Measurements from ENCODE around the gene SLC6A20.
"Not testable (repeated sequence)": the region's sequence is repeated elsewhere in the genome, so short reads cannot be mapped to it uniquely, and the experiment has no call there.

Gene SLC6A20

DNA sequence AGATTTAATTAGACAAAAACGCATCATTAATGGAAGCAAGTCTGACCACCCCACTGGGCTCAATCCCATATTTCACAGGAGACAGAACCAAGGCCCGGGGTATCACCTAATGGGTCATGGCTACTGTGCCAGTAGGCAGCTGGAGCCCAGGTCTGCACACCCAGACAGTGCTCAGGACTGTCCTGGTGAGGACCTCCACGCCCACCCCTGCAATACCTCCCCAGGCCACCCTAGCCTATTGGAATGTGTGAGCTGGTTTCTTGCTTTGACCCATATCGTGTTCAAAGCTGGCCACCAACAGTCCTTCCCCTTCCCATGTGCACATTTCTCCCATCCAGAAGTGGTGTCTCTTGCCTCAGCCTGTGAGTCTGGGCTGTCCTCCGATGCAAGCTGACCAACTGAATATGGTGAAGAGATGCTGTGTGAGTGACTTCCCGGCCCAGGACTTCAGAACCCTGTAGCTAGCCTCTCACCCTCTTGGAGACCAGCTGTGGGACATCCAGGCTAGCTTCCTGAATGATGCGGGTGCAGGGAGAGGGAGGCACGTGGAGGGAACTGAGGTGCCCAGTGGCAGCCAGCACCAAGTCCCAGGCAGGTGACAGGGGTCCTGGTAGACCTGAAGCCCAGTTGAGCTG lies 19.1 kb downstream of the SLC6A20 start:
- DNase-seq = no peak

DNA sequence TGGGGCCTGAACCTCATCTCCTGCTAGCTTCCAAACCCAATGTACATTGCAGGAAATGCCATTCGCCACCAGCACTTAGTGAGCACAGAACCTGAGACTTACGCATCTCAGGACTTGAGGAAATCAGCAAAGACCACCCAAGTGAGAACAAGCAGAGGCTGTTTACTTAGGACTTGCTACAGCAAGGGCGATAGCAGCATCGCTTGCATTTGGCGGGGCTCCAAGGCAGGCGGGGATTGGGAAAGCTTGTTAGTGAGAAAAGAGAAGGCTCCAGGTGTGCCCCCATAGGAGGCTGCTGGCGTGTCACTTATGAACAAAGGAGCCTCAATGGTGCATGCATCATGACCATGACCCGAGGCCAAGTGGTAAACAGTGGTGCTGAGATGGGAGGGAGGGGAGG lies 19.7 kb downstream of the SLC6A20 start:
- no peak for DNase-seq

DNA sequence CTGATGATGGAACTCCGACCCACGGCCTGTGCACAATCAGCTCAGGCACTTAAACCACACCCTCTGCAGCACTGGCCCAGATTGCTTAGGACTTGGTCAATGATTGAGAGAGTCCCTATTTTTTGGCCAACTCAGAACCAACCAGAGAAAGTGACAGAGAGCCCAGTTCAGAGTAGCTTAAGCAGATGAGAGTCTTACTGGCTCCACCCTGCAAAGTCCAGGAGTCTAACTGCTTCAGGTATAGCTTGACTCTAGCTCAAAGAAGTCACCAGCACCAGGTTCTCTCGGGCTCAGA lies 20.1 kb downstream of the SLC6A20 start:
- DNase-seq = no peak

DNA sequence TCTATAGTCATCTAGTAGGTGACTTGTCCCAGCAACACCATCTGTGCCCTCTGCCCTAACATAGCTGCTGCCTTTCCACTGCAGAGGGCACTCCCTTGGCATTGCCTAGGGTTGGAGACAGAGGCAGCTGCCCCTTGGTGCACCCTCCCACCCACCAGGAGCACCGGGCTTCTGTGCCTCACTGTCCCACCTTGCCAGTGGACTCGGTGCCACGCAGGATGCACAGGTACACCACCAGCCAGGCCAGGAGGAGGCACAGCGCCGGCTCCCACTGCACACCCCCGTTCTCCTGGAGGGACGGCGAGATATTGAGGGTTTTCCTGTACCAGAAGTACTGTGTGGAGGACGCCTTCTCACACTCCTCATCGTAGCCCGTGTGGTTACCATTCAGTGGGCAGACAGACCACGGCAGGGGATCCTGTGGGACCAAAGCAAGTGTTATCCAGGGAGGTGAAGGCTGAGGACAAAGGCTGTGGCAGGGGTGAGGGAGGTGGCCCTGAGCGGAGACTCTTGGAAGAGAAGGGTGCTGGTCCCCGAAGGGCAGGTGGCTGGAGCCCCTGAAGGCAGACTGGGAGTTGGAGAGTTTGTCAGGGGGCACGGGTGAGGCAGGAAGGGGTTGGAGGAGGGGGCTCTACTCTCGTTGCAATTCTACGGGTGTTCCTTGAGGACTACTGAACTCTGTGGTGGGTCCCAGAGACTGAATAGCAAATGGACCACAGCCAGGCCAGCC lies 20.6 kb downstream of the SLC6A20 start:
- no peak for DNase-seq

DNA sequence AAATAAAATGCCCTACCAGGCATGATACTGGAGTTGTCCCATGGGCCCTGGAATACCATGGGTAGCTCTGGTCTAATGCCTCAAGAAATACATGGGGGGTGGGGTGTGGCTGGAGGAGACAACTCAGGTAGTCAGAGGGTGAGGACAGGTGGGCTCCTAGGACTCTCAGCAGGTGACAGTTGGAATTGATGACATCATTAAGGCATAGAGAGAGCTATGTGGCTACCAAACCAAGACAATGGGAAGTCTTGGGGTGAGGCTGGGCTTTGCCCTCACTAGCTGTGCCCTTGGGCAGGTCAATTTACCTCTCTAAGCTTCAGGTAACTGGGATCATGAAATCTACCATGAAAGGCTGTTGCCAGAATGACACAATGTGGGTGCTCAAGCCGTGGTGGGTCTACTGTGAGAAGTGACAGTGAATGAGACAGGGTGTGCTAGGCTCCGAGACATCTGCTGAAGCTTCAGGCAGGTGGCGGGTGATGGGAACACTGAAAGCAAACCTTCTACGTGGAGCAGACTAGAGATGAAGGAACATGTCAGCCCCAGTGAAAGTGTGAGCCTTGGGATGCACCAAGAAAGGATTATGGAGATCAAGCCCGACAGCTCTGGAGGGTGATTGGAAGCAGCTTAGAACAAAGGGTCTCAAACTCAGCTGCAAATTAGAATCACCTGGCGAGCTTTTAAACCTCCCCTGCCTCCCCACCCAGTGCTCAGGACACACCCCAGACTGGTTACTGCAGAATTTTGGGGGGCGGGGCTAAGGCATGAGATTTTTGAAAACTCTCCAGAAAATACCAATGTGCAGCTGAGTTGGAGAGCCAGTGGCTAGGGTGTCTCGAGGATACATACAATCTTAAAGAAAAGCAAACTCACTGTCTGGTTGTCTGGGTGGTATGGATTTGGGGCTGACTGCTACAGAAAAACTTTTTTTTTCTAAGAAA lies 21.5 kb downstream of the SLC6A20 start:
- DNase-seq = no peak

DNA sequence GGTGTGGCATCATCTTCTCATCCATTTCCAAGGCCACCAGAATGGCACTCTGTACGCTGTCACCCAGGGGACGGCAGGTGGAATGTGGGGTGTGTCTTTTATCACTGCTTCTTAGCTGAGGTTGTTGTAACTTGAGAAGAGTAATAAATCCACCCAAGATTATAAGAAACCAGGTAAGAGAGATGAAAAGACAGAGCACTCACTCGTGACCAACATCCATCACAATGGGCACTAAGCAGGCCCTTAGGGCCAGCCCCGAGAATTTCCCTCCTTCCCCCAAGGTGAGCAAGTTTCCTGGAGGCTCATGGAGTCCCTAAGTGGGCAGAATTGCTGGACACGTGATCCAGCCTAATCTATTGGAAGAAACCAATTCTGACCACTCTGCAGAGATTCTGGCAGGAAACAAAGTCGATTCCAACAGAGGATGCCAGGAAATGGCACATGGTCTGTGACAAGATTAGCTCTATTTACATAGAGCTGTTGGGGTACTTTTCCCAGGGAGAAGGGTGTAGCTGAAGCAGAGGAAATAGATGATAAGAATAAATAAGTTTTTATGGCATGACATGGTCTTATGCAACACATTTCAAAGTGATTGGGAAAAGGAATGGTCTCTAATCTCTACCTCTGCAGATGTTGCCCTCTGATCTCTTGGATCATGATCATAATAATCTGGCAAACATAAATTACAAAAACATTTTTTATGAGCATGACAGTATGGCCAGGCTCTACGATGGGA lies 22.5 kb downstream of the SLC6A20 start:
- no peak for DNase-seq

DNA sequence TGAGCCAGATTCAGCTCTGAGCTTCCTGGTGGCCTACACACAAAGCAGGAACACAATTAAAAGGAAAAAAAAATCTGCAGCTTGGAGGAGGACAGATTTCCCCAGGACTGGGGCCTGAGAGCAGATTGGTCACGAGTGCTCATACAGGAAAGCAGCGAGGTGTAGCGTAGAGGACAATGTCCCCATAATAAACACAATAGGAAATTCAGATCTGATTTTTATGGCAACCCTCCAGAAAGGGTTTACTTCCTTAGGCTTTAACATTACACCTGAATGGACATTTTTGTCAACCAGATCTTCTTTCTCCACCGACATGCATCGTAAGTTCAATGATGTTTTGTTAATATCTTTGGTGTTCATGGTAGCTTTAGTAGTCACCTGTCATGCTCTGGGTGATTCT lies 23.3 kb downstream of the SLC6A20 start:
- no peak for DNase-seq

DNA sequence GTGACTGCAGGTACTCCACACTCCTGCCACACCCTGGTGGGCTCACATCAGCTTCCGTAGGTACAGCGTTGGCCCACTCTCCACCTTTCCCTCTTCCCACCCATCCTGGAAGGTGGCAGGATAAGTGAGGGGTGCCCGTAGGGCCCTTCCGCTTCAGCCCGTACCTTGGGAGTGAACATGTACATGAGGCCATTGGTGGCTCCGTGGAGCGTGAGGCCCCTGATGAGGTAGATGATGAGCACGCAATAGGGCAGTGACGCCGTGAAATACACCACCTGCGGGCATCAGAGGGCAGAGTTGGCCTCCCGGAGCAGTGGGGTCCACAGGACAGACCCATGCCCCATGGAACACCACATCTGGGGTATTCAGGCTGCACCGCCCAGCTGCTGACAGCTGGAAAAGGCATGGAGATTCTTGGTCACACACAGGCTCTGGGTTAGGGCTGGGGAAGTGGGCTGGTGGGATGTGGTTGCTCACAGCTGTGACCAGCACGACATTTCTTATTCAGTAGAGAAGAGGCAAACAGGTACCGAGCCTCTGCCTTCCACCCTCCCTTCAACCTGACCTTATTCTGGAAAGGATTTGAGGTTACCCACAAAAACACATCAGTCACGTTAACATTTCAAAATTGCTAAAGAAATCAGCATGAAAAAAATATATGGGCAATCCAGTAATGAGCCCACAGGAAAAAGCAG lies 23.8 kb downstream of the SLC6A20 start:
- no peak for DNase-seq

DNA sequence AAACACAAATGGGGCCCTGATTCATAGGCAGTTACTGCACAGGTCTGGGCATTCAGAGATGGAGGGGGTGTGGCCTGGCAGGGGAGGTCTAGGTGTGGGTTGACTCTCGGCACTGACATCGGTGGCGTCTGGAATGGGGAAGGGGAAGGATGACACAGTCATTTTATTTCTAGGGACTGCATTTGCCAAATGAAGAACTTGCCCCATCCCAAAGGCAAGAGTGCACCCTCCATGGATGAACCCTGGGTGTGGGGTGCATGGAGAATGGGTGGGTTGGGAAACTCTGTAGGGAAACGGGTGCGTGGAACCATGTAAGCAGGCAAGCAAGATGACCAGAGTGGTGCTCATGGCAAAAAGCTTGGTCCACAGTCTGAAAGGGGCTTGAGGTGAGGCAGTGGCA lies 24.5 kb downstream of the SLC6A20 start:
- no peak for DNase-seq

DNA sequence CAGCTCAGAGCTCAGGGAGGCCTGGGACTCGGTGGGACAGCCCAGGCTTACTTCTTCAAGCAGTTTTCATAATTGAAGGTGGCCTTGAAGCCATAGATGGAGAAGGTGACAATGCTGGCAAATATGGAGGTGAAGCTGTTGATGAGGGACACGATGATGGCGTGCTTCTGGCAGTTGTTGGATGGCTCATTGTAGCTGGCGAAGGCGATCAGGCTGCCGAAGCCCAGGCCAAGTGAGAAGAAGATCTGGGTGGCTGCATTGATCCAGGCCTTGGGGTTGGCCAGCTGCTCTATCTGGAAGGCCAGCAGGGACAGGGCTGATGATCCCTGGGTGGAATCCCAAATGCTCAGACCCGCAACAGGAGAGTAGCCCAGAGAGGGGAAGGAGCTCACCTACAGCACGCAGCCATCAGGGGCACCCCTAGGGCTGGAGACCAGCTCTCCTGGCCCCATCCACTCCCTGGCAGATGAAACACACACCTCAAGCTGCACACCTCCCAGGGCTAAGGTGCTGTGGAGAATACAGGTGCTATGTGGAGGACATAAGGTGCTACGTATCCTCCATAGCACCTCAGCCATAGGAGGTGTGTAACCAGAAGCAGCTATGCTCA lies 25.1 kb downstream of the SLC6A20 start:
- no peak for DNase-seq

DNA sequence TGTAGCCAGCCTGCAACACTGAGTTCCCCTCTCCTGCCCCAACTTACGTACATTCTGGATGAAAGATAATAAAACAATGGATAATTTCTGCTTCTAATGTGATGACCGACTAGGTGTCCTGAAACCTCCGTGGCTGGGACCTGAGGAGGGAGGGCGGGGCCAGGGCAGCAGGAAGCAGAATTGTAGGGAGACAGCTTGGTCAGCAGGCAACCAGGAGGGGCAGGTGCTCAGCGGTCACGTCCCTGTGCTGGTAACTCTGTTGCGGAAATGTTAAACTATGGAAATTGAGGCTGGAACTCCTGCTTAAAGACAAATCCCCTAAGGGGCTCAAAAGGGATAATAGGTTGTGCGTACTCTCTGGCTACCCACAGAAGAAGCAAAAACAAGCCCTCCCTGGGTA lies 30.4 kb downstream of the SLC6A20 start:
- DNase-seq = no peak

DNA sequence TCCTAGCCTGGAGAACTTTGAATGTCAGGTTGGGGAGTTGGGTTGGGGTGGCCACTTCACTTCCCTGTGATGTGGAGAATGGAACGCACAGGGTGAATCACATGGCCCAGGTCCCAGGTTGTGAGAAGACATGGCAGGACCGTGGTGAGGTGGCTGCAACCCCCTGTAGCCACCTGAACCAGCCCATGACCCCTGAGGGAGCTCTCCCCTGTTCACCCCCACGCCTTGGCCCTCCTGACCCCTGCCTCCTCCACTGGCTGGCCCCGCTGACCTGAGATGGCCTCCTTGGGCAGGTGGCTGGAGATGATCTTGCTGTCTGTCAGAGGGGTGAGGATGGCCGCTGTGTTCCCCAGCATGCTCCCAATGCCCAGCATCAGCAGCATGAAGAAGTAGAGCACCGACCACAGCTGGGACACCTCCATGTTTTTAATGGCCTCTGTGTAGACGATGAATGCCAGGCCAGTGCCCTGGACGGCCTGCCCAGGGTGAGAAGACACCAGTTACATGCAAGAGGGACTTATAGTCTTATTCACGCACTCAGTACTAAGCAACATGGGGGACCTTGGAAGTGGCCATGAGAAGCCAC lies 31.0 kb downstream of the SLC6A20 start:
- DNase-seq = no peak

DNA sequence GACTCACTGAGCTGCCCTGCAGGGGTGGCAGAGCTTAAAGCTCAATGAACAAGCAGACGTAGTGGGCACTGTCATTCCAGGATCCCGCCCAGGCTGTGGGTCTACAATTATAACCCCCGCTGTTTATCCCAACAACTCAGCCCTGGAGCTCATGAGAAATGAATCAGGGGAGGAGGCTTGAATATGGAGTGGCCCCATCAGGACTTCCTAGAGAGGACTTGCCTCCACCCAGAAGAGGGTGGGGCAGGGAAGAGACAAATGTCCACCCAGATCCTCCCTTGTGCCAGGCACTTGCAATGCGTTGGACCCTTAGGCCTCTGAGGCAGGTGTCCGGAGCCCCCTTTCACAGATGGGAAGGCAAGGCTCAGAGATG lies 33.0 kb downstream of the SLC6A20 start:
- DNase-seq = no peak

DNA sequence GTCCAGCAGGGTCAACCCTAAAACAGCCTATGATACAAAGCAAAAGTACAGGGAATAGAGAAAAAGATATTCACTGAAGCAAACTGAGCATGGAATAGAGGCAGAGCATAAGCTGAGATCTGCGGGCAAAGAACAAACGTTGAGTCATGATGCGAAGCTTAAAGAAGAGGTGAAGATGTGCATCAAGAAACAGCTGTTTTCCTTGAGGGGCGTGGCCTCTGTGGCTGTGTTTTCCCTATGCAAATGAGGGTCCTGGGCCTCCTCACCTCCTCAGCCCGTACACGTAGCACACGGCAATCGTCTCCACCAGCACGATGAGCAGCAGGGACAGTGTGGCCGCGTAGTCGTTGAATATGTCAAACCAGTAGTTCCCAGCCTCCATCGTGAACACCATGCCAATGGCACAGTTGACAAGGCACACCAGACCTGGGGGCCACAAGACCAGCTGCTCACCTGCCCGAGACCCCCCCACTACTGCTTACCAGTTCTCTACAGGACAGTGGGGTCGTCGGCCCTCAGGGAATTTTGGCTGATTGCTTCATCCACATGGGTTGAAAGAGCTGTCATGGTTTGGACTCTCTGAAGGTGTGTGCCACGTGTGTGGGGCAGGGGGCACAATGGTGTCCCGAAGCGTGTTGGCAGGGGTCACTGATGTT lies 33.6 kb downstream of the SLC6A20 start:
- no peak for DNase-seq

DNA sequence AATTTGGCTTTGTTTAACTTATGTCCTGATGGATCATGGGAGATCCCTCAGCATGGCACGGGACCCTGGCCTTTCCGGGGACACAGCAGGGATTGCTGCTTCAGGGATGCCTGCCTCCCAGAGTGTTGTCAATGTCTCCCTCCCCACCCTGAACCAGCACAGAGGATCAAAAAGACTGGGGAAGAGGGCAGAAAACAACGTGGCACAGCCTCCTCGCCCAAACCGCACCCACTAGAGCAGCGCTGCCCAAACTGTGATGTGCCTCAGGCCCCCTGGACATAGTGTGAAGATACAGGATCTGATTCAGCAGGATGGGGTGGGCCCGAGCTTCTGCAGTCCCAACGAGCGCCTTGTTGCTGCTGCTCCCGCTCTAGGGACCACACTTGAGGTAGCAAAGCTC lies 34.5 kb downstream of the SLC6A20 start:
- no peak for DNase-seq

DNA sequence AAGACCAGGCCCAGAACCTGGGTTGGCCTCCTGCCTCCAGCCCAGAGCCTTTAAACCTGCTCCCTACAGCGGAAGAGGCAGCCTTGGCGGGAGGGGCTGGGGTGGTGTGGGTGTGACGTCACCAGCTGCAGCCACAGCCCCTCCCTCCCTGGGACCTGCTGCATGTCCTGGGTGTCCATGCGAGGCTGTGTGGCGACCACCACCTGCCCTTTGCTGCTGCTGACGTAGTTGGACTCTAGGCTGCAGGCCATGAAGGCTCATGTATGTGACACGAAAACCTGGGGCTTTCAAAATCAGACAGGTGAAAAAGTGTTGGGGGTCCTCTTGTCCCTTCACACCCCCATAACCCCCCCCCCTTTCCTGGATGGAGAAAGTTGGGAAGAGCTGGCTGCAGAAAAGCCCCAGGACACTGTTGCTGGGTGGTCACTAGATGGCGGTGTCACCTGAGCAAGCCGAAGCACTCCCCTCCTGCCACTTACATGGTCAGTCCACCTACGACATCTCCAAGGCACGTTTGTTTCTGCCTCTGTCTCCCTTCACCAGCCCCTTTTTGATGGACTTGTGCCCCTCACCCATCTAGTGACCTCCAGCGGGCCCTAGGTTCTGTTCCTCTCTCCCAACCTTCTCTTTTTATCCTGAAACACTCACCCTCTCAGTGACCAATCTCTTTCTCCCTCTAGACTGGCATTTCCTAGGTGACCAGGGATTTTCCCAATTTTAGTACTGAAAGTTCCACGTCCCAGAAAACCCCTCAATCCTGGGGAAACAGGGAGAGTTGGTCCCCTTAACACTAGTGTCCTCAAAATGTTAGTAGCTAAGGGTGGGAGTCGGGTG lies 35.2 kb downstream of the SLC6A20 start:
- DNase-seq = peak in 1 of 2 donors; percentile 10

DNA sequence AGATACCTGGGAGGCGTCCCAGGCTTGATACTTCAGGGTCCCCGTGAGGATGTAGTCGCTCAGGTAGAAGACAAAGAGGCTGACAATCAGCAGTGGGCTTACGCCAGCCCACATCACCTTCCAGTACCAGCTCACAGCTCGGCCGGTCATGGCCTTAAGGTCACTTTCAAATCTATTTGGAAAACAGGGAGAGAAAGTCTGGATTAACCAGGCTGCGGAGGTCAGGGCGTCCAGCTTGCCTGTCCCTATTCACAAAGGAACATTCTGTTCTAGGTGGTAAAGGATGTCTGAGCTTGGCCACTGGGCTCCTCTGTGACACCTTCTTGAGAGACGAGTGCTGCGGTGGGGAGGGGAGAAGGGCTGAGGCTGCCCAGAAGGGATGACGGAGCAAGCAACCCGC lies 36.5 kb downstream of the SLC6A20 start:
- no peak for DNase-seq

DNA sequence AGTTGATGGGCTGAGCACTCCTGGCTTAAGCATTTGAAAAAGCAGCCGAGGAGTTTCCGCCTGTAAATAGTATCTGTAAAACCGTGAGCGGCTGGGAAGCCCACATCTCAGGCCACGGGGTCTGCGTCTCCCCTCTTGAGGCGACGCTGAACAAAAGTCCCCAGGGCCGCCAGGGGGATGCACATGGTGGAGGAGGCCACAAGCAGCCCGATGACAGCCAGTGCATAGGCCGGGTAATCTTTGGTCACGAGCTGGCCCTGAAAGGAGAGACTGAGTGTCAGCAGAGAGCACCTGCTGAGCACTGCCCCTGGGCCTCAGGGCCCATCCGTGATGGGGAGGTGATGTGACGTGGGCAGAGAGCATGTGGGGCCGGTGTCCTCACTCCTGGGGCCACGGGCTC lies 37.5 kb downstream of the SLC6A20 start:
- DNase-seq = no peak

DNA sequence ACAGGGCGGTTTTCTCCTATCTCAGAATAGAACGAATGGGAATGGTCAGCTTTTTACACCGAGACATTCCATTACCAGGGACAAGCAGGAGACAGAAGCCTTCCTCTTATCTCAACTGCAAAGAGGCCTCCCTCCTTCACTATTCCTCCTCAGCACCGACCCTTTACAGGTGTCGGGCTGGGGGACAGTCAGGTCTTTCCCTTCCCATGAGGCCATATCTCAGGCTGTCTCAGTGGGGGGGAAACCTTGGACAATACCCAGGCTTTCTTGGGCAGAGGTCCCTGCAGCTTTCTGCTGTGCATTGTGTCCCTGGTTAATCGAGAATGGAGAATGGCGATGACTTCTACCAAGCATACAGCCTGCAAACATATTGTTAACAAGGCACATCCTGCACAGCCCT lies 39.2 kb downstream of the SLC6A20 start:
- not testable (repeated sequence) for DNase-seq

DNA sequence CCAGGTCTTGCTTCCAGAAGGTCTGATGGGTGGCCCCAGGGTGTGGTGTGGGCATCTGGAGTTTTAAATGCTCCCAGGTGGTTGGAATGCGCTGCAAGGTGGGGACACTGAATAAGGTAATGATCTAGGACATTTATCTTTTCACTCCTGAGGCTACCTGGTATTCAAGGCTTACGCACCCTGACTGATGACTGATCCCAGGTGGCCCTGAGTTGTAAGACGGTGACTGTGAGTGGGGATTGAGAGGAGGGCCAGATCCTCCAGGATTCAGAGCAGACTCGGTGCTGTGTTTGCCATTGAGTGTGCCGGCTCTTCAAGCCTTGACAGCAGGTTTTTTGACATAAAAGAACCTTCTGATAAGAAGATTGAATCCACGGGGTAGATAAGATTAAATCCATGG lies 40.3 kb downstream of the SLC6A20 start:
- no peak for DNase-seq
